ENCODE measurements around the gene VAMP1.
A peak's percentile ranks its signal among the peaks of the same experiment; 100 is the strongest.

The VAMP1 gene

DNA sequence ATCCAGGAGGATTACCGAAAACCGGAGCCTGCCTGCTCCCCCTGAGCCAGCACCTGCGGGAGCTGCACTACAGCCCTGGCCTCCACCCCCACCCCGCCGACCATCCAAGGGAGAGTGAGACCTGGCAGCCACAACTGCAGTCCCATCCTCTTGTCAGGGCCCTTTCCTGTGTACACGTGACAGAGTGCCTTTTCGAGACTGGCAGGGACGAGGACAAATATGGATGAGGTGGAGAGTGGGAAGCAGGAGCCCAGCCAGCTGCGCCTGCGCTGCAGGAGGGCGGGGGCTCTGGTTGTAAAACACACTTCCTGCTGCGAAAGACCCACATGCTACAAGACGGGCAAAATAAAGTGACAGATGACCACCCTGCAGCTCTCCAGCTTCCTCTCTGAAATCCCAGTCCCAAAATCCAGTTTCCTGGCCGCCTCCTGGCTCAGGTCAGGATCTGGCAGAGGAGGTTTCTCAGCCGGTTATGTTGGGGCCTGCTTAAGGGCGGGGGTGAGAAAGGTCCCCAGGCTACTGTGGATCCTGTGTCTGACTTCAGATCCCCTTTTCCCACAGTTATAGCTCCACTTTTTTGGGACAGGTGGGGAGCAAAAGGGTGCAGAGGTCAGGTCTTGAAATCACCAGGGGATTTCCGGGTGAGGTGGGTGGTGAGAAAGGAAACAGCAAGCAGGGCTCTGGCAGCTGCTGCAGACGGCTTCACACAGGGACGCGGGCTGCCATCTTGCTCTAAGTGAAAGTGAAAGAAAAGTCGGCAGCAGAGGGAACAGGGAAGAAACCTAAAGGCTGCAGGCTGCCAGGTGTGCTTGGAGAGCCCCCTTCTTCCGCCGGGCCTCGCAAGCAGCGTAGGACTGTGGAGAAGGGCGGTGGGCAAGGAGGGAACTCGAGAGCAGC lies 18.9 kb downstream of the VAMP1 start, which contains the start of gene TAPBPL:
TAPBPL (plus strand) TSS at position 695 of the 897 bp plus-strand sequence. CDS start 207 bp downstream, outside the sequence.
- no peaks in the 10 kb centered on the region for H3K27me3 ChIP-seq (ENCODE audit: control insufficient read depth in 1 of 2, insufficient read depth in 2 of 2, low read length in 2 of 2)
- peak within 1 kb of the TSS; percentile 96 to 99 for H3K4me3 ChIP-seq (ENCODE audit: low read depth in 1 of 2, low read length in 2 of 2)
- peaks cover 9 to 21% of the 10 kb centered on the region in 2 donors for H3K36me3 ChIP-seq (ENCODE audit: control insufficient read depth in 1 of 2, insufficient read depth in 2 of 2, low read length in 2 of 2)
- no peaks in the 10 kb centered on the region for H3K9me3 ChIP-seq (ENCODE audit: control insufficient read depth in 1 of 2, low read length in 2 of 2)
- H3K9ac ChIP-seq (ENCODE audit: low read depth in 1 of 2, low read length in 2 of 2): peak within 1 kb of the TSS; percentile 99 to 100
- peaks cover 24 to 36% of the 10 kb centered on the region in 2 donors for H3K4me1 ChIP-seq (ENCODE audit: control insufficient read depth in 1 of 2, insufficient read depth in 2 of 2, low read length in 2 of 2)
- peak within 1 kb of the TSS; percentile 96 for H3K27ac ChIP-seq (ENCODE audit: low read depth, low read length)

DNA sequence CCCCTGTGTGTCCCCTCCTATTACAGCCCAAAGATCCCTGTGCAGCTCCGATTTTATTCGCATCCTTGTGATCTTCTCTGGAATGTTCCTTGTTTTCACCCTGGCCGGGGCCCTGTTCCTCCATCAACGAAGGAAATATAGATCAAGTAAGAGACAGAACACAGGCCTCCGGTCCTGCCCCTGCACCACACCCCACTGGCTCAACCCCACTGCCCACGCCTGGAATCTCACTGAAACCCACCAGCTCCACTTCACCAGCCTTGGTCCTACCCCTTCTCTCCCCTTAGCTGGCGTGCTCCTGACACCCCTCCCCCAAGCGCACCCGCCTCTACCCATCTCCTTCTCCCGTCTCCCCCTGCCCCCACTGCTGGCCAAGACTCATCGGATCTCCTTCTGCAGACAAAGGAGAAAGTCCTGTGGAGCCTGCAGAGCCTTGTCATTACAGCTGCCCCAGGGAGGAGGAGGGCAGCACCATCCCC lies 19.6 kb downstream of the VAMP1 start:
- peak overlapping the region; percentile 96 to 99 for H3K4me3 ChIP-seq (ENCODE audit: low read depth in 1 of 2, low read length in 2 of 2)
- peaks cover 24 to 36% of the 10 kb centered on the region in 2 donors for H3K4me1 ChIP-seq (ENCODE audit: control insufficient read depth in 1 of 2, insufficient read depth in 2 of 2, low read length in 2 of 2)
- no peaks in the 10 kb centered on the region for H3K9me3 ChIP-seq (ENCODE audit: control insufficient read depth in 1 of 2, low read length in 2 of 2)
- peak overlapping the region; percentile 96 for H3K27ac ChIP-seq (ENCODE audit: low read depth, low read length)
- peaks cover 9 to 21% of the 10 kb centered on the region in 2 donors for H3K36me3 ChIP-seq (ENCODE audit: control insufficient read depth in 1 of 2, insufficient read depth in 2 of 2, low read length in 2 of 2)
- H3K9ac ChIP-seq (ENCODE audit: low read depth in 1 of 2, low read length in 2 of 2): peak overlapping the region; percentile 99 to 100
- no peaks in the 10 kb centered on the region for H3K27me3 ChIP-seq (ENCODE audit: control insufficient read depth in 1 of 2, insufficient read depth in 2 of 2, low read length in 2 of 2)

DNA sequence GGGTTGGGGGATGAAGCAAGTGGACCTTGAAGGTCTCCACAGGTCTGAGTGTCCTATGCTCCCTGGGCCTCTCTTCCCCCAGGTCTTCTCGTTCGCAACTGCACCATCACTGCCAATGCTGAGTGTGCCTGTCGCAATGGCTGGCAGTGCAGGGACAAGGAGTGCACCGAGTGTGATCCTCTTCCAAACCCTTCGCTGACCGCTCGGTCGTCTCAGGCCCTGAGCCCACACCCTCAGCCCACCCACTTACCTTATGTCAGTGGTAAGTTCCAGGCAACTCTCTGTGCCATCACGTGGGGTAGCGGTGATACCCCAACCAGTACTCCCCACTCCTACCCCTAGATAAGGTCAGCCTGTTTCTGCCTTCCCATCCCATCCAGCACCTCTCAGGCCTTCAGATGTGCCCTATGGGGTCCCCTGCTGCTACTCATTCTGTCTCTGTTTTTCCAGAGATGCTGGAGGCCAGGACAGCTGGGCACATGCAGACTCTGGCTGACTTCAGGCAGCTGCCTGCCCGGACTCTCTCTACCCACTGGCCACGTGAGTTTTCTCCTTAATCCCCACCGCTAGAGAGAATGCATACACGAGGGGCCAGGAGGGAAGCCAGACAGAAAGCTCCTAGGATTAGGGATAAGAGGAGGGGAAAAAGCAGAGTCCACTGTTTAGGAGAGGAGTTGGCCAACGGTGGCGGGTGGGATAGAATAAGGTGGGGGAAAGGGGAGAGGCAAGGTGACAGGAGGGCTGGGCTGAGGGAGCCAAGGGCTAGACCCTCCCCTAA lies 20.2 kb downstream of the VAMP1 start:
- no peaks in the 10 kb centered on the region for H3K9me3 ChIP-seq (ENCODE audit: control insufficient read depth in 1 of 2, low read length in 2 of 2)
- peak overlapping the region; percentile 96 to 99 for H3K4me3 ChIP-seq (ENCODE audit: low read depth in 1 of 2, low read length in 2 of 2)
- H3K36me3 ChIP-seq (ENCODE audit: control insufficient read depth in 1 of 2, insufficient read depth in 2 of 2, low read length in 2 of 2): peaks cover 9 to 19% of the 10 kb centered on the region in 2 donors
- H3K27ac ChIP-seq (ENCODE audit: low read depth, low read length): no peak overlapping the region
- H3K4me1 ChIP-seq (ENCODE audit: control insufficient read depth in 1 of 2, insufficient read depth in 2 of 2, low read length in 2 of 2): peaks cover 24 to 36% of the 10 kb centered on the region in 2 donors
- H3K27me3 ChIP-seq (ENCODE audit: control insufficient read depth in 1 of 2, insufficient read depth in 2 of 2, low read length in 2 of 2): no peaks in the 10 kb centered on the region
- peak overlapping the region; percentile 99 to 100 for H3K9ac ChIP-seq (ENCODE audit: low read depth in 1 of 2, low read length in 2 of 2)

- Histone ChIP-seq H3K4me3 (ENCODE audit: low read depth in 1 of 2, low read length in 2 of 2) (peak within 1 kb of the TSS; percentile 52 to 62), H3K4me1 (ENCODE audit: control insufficient read depth in 1 of 2, insufficient read depth in 2 of 2, low read length in 2 of 2) (peaks cover under 1 to 4% of the 10 kb centered on the region in 2 donors), H3K27me3 (ENCODE audit: control insufficient read depth in 1 of 2, insufficient read depth in 2 of 2, low read length in 2 of 2) (no peaks in the 10 kb centered on the region), H3K27ac (ENCODE audit: low read depth, low read length) (peak within 1 kb of the TSS; percentile 73), H3K9ac (ENCODE audit: low read depth in 1 of 2, low read length in 2 of 2) (peak within 1 kb of the TSS; percentile 27 to 54), H3K36me3 (ENCODE audit: control insufficient read depth in 1 of 2, insufficient read depth in 2 of 2, low read length in 2 of 2) (peaks cover 0 to 4% of the 10 kb centered on the region in 2 donors), H3K9me3 (ENCODE audit: control insufficient read depth in 1 of 2, low read length in 2 of 2) (no peaks in the 10 kb centered on the region)
Measured at GRCh38 chr12:6444704-6445688, 25.5 kb downstream of the VAMP1 start, which contains the start of gene CD27. Gene CD27 (plus strand): TSS chr12:6444955. CDS start chr12:6445096, 141 bp downstream.

DNA sequence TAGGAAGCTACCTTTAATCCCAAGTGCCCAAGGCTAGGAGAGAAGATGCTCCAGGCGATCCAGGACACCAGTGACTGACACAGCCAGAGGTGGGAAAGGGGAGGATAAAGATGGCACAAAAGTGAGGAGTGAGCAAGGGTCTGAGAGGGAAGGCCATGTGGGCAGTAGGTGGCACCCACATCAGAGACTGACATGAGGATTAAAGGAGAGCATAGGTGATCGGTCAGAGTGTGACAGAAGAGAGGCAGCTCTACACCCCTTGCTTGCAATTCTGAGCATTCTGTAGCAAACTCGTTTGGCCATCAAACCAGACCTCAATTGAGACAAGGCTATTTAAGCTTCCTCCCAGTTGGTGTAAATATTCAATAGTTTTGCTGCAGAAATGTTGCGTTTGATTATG lies 26.4 kb downstream of the VAMP1 start:
- no peak overlapping the region for H3K4me3 ChIP-seq (ENCODE audit: low read depth in 1 of 2, low read length in 2 of 2)

DNA sequence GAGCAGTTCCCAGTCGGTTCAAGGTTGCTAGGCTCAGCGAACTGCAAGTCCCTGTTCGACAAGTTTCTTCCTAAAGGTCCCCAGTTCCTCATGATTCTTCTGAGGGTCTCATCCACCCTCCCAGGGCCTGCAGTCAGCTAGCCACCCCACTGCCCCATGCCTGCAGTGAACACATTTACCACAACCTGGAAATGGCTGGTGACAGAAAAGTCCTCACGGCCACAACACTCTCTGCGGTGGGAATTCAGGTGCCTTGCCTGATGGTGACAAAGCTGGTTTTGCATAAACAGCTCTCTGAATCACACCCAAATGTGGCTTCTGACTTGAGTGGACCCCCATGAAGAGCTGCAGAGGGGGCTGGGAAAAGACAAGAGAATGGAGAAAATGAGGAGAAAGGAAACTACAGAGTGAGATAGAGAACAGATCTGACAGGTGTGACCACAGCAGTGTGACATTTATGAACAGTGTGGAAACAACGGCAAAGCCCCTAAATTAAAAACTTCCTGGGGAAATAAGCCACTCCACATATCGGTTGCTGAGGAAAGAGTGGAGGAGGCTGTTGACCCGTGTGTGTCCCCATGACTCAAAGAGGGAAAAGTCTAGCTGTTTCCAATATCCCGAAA lies 27.0 kb downstream of the VAMP1 start:
- H3K4me3 ChIP-seq (ENCODE audit: low read depth in 1 of 2, low read length in 2 of 2): no peak overlapping the region
- peaks cover 0 to 4% of the 10 kb centered on the region in 2 donors for H3K4me1 ChIP-seq (ENCODE audit: control insufficient read depth in 1 of 2, insufficient read depth in 2 of 2, low read length in 2 of 2)
- H3K27ac ChIP-seq (ENCODE audit: low read depth, low read length): no peak overlapping the region

More for the DNA sequence above, 26.4 kb downstream of the VAMP1 start:
- Histone ChIP-seq H3K4me1 (ENCODE audit: control insufficient read depth in 1 of 2, insufficient read depth in 2 of 2, low read length in 2 of 2) (peaks cover 0 to 4% of the 10 kb centered on the region in 2 donors), H3K9me3 (ENCODE audit: control insufficient read depth in 1 of 2, low read length in 2 of 2) (no peaks in the 10 kb centered on the region), H3K27me3 (ENCODE audit: control insufficient read depth in 1 of 2, insufficient read depth in 2 of 2, low read length in 2 of 2) (no peaks in the 10 kb centered on the region), H3K9ac (ENCODE audit: low read depth in 1 of 2, low read length in 2 of 2) (no peak overlapping the region), H3K27ac (ENCODE audit: low read depth, low read length) (peak overlapping the region; percentile 20), H3K36me3 (ENCODE audit: control insufficient read depth in 1 of 2, insufficient read depth in 2 of 2, low read length in 2 of 2) (peaks cover 0 to 4% of the 10 kb centered on the region in 2 donors)

GRCh38 chr12:6442836-6443235 lies 27.6 kb downstream of the VAMP1 start:
- Histone ChIP-seq H3K27ac (ENCODE audit: low read depth, low read length) (no peak overlapping the region), H3K9ac (ENCODE audit: low read depth in 1 of 2, low read length in 2 of 2) (no peak overlapping the region), H3K4me1 (ENCODE audit: control insufficient read depth in 1 of 2, insufficient read depth in 2 of 2, low read length in 2 of 2) (peaks cover 0 to under 1% of the 10 kb centered on the region in 2 donors), H3K36me3 (ENCODE audit: control insufficient read depth in 1 of 2, insufficient read depth in 2 of 2, low read length in 2 of 2) (peaks cover 0 to 2% of the 10 kb centered on the region in 2 donors), H3K4me3 (ENCODE audit: low read depth in 1 of 2, low read length in 2 of 2) (no peak overlapping the region), H3K27me3 (ENCODE audit: control insufficient read depth in 1 of 2, insufficient read depth in 2 of 2, low read length in 2 of 2) (no peaks in the 10 kb centered on the region), H3K9me3 (ENCODE audit: control insufficient read depth in 1 of 2, low read length in 2 of 2) (no peaks in the 10 kb centered on the region)

More for the DNA sequence above, 27.0 kb downstream of the VAMP1 start:
- no peak overlapping the region for H3K9ac ChIP-seq (ENCODE audit: low read depth in 1 of 2, low read length in 2 of 2)
- no peaks in the 10 kb centered on the region for H3K9me3 ChIP-seq (ENCODE audit: control insufficient read depth in 1 of 2, low read length in 2 of 2)
- H3K36me3 ChIP-seq (ENCODE audit: control insufficient read depth in 1 of 2, insufficient read depth in 2 of 2, low read length in 2 of 2): peaks cover 0 to 4% of the 10 kb centered on the region in 2 donors
- H3K27me3 ChIP-seq (ENCODE audit: control insufficient read depth in 1 of 2, insufficient read depth in 2 of 2, low read length in 2 of 2): no peaks in the 10 kb centered on the region

DNA sequence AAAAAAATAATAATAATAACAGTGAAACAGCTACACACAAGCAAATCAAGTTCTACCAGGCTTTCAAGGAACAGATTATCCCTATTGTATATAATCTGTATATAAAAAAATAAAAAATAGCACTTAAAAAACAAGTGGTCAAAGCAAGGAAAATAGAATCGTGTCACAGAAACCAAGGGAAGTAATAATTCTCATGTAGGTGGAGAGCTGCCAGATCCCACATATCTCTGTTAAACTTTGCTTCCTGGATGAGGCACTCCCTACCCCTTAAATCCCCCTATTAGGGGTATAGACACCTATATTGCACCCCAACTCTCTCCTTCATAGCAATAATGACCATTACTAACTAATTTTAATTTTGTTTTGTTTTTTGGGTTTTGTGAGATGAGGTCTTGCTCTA lies 30.1 kb downstream of the VAMP1 start:
- Histone ChIP-seq H3K27ac (ENCODE audit: low read depth, low read length) (no peak overlapping the region), H3K36me3 (ENCODE audit: control insufficient read depth in 1 of 2, insufficient read depth in 2 of 2, low read length in 2 of 2) (no peaks in the 10 kb centered on the region), H3K4me3 (ENCODE audit: low read depth in 1 of 2, low read length in 2 of 2) (no peak overlapping the region), H3K9ac (ENCODE audit: low read depth in 1 of 2, low read length in 2 of 2) (no peak overlapping the region), H3K27me3 (ENCODE audit: control insufficient read depth in 1 of 2, insufficient read depth in 2 of 2, low read length in 2 of 2) (no peaks in the 10 kb centered on the region), H3K9me3 (ENCODE audit: control insufficient read depth in 1 of 2, low read length in 2 of 2) (no peaks in the 10 kb centered on the region), H3K4me1 (ENCODE audit: control insufficient read depth in 1 of 2, insufficient read depth in 2 of 2, low read length in 2 of 2) (no peaks in the 10 kb centered on the region)

GRCh38 chr12:6438345-6438744 lies 32.1 kb downstream of the VAMP1 start:
- Histone ChIP-seq H3K27ac (ENCODE audit: low read depth, low read length) (no peak overlapping the region), H3K9me3 (ENCODE audit: control insufficient read depth in 1 of 2, low read length in 2 of 2) (no peaks in the 10 kb centered on the region), H3K36me3 (ENCODE audit: control insufficient read depth in 1 of 2, insufficient read depth in 2 of 2, low read length in 2 of 2) (no peaks in the 10 kb centered on the region), H3K27me3 (ENCODE audit: control insufficient read depth in 1 of 2, insufficient read depth in 2 of 2, low read length in 2 of 2) (no peaks in the 10 kb centered on the region), H3K4me3 (ENCODE audit: low read depth in 1 of 2, low read length in 2 of 2) (no peak overlapping the region), H3K4me1 (ENCODE audit: control insufficient read depth in 1 of 2, insufficient read depth in 2 of 2, low read length in 2 of 2) (no peaks in the 10 kb centered on the region), H3K9ac (ENCODE audit: low read depth in 1 of 2, low read length in 2 of 2) (no peak overlapping the region)
